ENCODE measurements around the gene RNASE4. TPM values are rescaled to one million over a fixed set of nuclear protein-coding genes. Genes with fewer than 3 reads are reported as not detected.

Gene RNASE4, protein sequence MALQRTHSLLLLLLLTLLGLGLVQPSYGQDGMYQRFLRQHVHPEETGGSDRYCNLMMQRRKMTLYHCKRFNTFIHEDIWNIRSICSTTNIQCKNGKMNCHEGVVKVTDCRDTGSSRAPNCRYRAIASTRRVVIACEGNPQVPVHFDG
- total RNA-seq = under 1 TPM; 0.41 to 0.45 TPM

DNA sequence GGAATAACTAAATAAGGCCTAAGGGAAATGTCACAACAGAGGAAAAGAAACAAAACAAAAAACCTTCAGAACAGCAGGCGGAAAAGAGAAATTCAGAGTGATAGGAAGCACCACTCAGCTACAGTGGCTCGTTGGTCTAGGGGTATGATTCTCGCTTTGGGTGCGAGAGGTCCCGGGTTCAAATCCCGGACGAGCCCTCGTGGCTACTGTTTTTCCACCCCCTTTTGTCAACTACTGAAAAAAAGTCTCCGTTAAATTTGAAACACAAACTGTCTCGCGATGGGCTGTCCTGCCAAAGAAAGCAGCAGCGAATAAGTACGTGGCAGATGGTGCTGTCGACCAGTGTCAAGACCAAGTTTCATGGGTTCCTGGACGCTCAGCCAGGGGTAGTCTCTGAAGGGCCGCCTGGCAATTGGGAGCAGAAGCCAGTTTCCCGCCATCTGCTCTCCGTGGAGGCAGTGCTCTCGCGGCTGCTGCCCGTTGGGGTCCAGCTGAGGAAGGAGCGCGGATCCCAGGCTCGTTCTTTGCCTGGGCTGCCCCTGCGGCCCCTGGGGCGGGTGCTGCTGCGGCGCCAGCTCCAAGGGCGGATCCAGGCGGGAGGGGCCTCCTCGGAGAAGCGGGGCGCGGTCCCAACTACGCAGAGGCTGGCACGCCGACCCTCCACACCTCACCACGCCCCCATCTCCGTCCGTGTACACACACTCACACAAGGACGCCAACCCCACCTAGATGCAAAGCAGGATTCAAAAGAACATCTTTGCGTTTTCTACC, at the start of gene RNASE4:
Gene RNASE4, plus strand, starts transcription at position 670 of the 771 bp plus-strand sequence. CDS start 14,812 bp downstream, outside the sequence.

DNA sequence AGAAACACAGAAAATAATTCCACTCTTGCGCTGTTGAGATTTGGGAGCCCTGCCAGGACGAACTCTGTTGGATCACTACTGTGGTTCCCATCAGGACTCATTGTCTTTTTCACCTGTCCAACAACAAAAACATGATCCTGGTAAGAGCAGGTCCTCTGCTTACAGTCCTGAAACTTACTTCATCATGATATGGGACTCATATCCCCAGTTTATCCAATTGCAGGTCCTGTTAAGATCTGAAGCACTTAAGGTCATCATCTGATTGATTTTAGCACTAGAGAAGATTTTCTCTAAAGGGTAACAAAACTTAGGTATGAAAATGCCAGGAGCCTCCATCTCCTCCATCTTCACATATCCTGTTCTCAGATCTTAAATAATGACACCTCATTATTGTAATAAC, 42.8 kb upstream of the RNASE4 start, which contains the start of gene OR6S1:
Gene OR6S1, minus strand, starts transcription at position 101 of the 400 bp plus-strand sequence. Its CDS starts 0 bp downstream, at position 101.

DNA sequence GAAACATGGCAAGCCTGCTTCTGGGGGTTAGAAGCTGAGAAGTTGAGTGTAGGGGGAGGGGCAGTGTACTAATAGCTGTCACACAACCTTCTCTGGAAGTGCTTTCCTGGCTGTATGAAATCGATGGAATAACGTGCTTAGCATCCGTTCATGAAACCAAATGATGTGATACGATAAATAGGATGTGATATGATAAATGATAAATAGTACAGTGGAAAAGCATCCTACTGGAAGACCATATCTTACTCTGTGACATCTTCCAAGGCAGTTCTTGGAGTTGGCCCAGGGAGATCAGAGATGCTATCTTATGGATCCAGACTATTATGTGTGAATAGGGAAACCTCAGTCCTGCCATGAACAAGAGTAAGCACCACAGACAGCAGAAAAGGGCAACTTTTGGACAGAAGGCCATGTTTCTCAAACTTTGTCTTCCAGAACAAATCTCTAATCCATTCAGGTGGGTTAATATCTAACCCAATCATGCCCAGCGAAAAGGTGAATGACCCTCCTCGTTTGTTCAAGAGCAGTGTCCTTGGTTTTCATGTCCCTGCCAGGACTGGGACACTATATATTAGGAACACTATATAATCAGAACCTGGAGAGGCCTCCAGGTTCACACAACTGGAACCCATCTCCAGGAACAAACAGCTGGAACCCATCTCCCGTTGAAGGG, 3.9 kb downstream of the RNASE4 start, which contains the start of gene ANG:
Gene ANG, plus strand, starts transcription at position 598 of the 673 bp plus-strand sequence. CDS start 4,801 bp downstream, outside the sequence.

DNA sequence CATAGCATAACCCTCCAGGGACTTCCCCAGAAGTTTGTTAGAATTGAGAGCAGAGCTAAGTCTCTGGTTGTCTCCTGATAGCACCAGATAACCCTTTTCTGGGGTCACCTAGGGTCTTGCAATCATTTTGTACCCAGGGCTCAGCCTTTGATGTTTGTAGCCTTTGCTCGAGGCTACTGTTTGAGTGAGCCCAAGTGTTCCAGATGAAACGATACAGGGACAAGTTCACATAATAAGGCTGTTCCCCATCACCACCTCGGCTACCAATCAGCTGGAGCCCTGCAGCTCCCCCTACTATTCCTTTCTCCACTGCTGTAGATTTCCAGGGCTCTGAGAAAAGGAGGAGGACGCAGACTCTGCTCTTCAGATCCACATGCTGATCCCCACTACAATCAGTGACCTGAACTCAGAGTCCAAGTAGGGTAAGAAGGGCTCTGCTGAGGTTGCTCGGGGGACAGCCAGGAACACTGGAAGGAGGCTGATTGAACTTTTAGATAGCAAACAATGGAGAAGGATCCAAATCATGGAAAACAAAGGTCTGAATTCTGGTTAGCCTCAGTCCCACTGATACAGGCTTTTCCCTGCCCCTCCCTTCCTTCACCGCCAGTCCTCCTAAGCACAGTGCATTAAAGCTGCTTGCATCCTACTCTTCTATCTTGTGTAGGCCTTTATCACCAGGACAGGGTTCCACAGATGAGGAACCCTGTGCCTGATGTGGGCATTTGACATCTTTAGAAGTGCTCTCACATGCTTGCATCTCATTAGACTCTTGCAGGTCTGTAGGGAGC, 61.4 kb downstream of the RNASE4 start, which contains the start of gene EDDM3A:
Gene EDDM3A, plus strand, starts transcription at position 317 of the 788 bp plus-strand sequence. CDS start 1,694 bp downstream, outside the sequence.

Other genes with a start within 250 kb of the RNASE4 start
- gene KLHL33, start 248.4 kb upstream of the RNASE4 start, total RNA-seq = under 1 TPM; 0.13 to 0.19 TPM
- gene OSGEP, start 229.7 kb upstream of the RNASE4 start, total RNA-seq = 10 to 100 TPM; 48.0 to 49.1 TPM
- 100 to 1,000 TPM; 162 to 164 TPM for gene APEX1, start 229.3 kb upstream of the RNASE4 start, total RNA-seq
- 10 to 100 TPM; 39.0 to 41.9 TPM for gene PIP4P1, start 223.1 kb upstream of the RNASE4 start, total RNA-seq
- gene PNP, start 215.2 kb upstream of the RNASE4 start, total RNA-seq = 100 to 1,000 TPM; 144 to 153 TPM
- under 1 TPM; 0.18 to 0.53 TPM for gene RNASE10, start 179.0 kb upstream of the RNASE4 start, total RNA-seq
- gene RNASE9, start 123.5 kb upstream of the RNASE4 start, total RNA-seq = not detected
- gene RNASE11, start 96.6 kb upstream of the RNASE4 start, total RNA-seq = not detected
- gene RNASE12, start 93.2 kb upstream of the RNASE4 start, total RNA-seq = not detected
- not detected for gene OR6S1, start 42.9 kb upstream of the RNASE4 start, total RNA-seq
- 1 to 10 TPM; 1.2 TPM for gene ANG, start 4.2 kb downstream of the RNASE4 start, total RNA-seq
- not detected for gene EDDM3A, start 61.3 kb downstream of the RNASE4 start, total RNA-seq
- not detected for gene EDDM3B, start 83.8 kb downstream of the RNASE4 start, total RNA-seq
- 1 to 10 TPM; 6.1 to 6.5 TPM for gene RNASE6, start 96.7 kb downstream of the RNASE4 start, total RNA-seq
- not detected for gene RNASE1, start 118.3 kb downstream of the RNASE4 start, total RNA-seq
- gene RNASE3, start 206.8 kb downstream of the RNASE4 start, total RNA-seq = not detected

Measured in activated naive CD4-positive, alpha-beta T cell treated with anti-CD3 and anti-CD28 coated beads, Interleukin-2, amount 10 ng/mL, durations not matched to agents 5 hours and 36 hours (primary cell).